Gastrocnemius medialis (tissue), 4 donors: ENCODE measurements around the gene ZNF30. TPM values are rescaled to one million over a fixed set of nuclear protein-coding genes. Genes with fewer than 3 reads are reported as not detected.
"Not testable (repeated sequence)": the region's sequence is repeated elsewhere in the genome, so short reads cannot be mapped to it uniquely, and the experiment has no call there.

ENCODE experiments used
- ATAC-seq, 2 donors: fragments of 150-250 bp; one replicate each; pipeline ENCODE4 v1.9.1; 2016
- DNase-seq, 2 donors: peaks; one replicate each; pipeline ENCODE4 v3.0.0-alpha.2; 2019
- H3K27ac ChIP-seq, 4 donors: fragments of 200-600 bp; sonication (generic); 1 replicate in 1 of 4; 2 replicates in 3 of 4; pipeline ENCODE4 v1.5.1; 2016 to 2018; ENCODE audit warnings: mild to moderate bottlenecking in 2 of 4, moderate library complexity in 1 of 4
- H3K27me3 ChIP-seq, 3 donors: fragments of 200-600 bp; sonication (generic) in 2 of 3; 1 replicate in 1 of 3; 2 replicates in 2 of 3; pipeline versions ENCODE4 v1.5.1 to v1.6.0; 2016 to 2019; ENCODE audit warnings: mild to moderate bottlenecking in 1 of 3, moderate library complexity in 1 of 3
- H3K36me3 ChIP-seq, 2 donors: fragments of 200-600 bp; sonication (generic) in 1 of 2; one replicate each; pipeline ENCODE4 v1.5.1; 2017 to 2018
- H3K4me1 ChIP-seq, 2 donors: fragments of 200-600 bp; sonication (generic) in 1 of 2; one replicate each; pipeline ENCODE4 v1.5.1; 2016 to 2017; ENCODE audit warnings: mild to moderate bottlenecking in 2 of 2
- H3K4me3 ChIP-seq, 4 donors: fragments of 200-600 bp; sonication (generic) in 3 of 4; 1 replicate in 1 of 4; 2 replicates in 3 of 4; pipeline ENCODE4 v1.5.1; 2016 to 2019; ENCODE audit warnings: mild to moderate bottlenecking in 2 of 4
- H3K9me3 ChIP-seq, 3 donors: fragments of 200-600 bp; sonication (generic) in 2 of 3; 1 replicate in 1 of 3; 2 replicates in 2 of 3; pipeline ENCODE4 v1.5.1; 2016 to 2019
- POLR2A ChIP-seq, 2 donors: fragments of 450-650 bp; IDR thresholded peaks; one replicate each; pipeline ENCODE4 v1.6.1; 2017; ENCODE audit warnings: antibody characterized with exemption in 2 of 2, mild to moderate bottlenecking in 2 of 2, moderate library complexity in 2 of 2
- in situ Hi-C, 4 donors: fragments of 200-750 bp; cut with MboI; loops; one replicate each; pipeline versions ENCODE4 v1.15.0 to v1.8.0; 2017; ENCODE audit warnings: low sequenced_read_pairs in 4 of 4
- intact Hi-C: fragments of 100-400 bp; cut with DNase I; formaldehyde crosslinking; loops from one replicate; pipeline ENCODE4 v1.15.1; 2023; ENCODE audit warnings: low total_unique reads
- total RNA-seq, 4 donors: library from RNA; depleted of rRNA; stranded (reverse); fragments of >200 nt; gene quantifications; one replicate each; pipeline versions ENCODE4 v1.1.0 to v1.2.3, GENCODE V29; 2016
- TF ChIP-seq, protein P1 (sequence below), 5 experiments: fragments of 450-650 bp in 3 of 5; fragments of 200-600 bp in 2 of 5; sonication (generic) in 2 of 5; IDR thresholded peaks in 4 of 5; conservative IDR thresholded peaks in 1 of 5; 1 replicate in 4 of 5; 2 replicates in 1 of 5; pipeline ENCODE4 v1.5.1; 2016 to 2019; ENCODE audit warnings: antibody characterized with exemption in 5 of 5, mild to moderate bottlenecking in 3 of 5, moderate library complexity in 3 of 5

The ZNF30 gene
- total RNA-seq, 4 donors from 2014 or later, result 0.66 to 2.3 (median 0.92) TPM

- Histone ChIP-seq H3K27ac (no peak overlapping the region), H3K4me1 (peaks cover 15 to 18% of the 10 kb centered on the region in 2 donors), H3K36me3 (peaks cover 0 to 16% of the 10 kb centered on the region in 2 donors), H3K4me3 (peak overlapping the region in 2 of 4 donors; percentile 85 to 88), H3K27me3 (no peaks in the 10 kb centered on the region), H3K9me3 (peaks cover 0 to 10% (median 4%) of the 10 kb centered on the region in 3 donors)
- DNase-seq (no peak), ATAC-seq (no peak)
- in situ Hi-C loops, result no loop called here
- intact Hi-C loops, result loop anchor here (5.0 kb wide), 1 partner anchor 37 kb away; the partner anchor contains the start of gene ZNF30
- TF ChIP-seq, protein P1, sequence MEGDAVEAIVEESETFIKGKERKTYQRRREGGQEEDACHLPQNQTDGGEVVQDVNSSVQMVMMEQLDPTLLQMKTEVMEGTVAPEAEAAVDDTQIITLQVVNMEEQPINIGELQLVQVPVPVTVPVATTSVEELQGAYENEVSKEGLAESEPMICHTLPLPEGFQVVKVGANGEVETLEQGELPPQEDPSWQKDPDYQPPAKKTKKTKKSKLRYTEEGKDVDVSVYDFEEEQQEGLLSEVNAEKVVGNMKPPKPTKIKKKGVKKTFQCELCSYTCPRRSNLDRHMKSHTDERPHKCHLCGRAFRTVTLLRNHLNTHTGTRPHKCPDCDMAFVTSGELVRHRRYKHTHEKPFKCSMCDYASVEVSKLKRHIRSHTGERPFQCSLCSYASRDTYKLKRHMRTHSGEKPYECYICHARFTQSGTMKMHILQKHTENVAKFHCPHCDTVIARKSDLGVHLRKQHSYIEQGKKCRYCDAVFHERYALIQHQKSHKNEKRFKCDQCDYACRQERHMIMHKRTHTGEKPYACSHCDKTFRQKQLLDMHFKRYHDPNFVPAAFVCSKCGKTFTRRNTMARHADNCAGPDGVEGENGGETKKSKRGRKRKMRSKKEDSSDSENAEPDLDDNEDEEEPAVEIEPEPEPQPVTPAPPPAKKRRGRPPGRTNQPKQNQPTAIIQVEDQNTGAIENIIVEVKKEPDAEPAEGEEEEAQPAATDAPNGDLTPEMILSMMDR (IDR thresholded peaks at IDR 0.05 in 4 of 5, conservative IDR thresholded peaks at IDR 0.05 in 1 of 5), result no peak
- no peak for TF ChIP-seq POLR2A (IDR thresholded peaks at IDR 0.05)
Measured at GRCh38 chr19:34964598-34964997, 37.9 kb downstream of the ZNF30 start.

DNA sequence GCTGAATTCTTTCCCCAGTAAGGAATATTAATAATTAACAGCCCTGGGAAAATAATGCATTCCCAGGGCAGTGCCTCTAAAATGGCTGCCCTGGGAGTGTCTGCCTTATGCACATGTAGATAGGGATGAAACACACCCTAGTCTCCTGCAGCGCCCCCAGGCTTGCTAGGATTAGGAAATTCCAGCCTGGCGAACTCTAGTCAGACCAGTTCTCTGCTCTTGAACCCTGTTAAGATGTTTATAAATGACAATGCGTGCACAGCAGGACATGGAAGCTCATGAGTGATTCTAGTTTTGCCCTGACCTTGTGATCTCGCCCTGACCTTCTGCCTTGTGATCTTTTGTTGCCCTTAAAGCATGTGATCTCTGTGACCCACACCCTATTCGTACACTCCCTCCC, 38.8 kb downstream of the ZNF30 start:
- H3K9me3 ChIP-seq, H3K27ac ChIP-seq, intact Hi-C loops, H3K36me3 ChIP-seq, H3K4me3 ChIP-seq, ATAC-seq, in situ Hi-C loops, H3K27me3 ChIP-seq, DNase-seq: not testable (repeated sequence)
- H3K4me1 ChIP-seq, result peaks cover 15 to 18% of the 10 kb centered on the region in 2 donors

DNA sequence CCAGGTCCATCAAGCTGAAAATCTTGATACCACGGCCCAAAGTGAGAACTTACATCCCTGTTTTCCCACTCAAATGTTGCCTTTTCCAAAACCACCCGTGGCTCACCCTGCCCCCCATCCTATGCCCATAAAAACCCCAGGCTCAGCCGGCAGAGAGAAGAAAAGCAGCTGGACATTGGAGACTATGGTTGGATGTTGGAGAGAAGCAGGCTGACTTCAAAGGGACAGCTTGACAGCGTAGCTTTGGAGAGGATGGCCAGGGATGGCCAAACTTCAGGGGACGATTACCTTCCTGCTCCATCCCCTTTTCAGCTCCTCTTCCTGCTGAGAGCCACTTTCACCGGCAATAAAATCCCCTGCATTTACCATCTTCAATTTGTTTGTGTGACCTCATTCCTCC, 40.8 kb downstream of the ZNF30 start:
- Histone ChIP-seq H3K4me1 (peaks cover 9 to 14% of the 10 kb centered on the region in 2 donors), H3K9me3 (no peaks in the 10 kb centered on the region), H3K4me3 (no peak overlapping the region), H3K36me3 (no peaks in the 10 kb centered on the region), H3K27ac (no peak overlapping the region), H3K27me3 (no peaks in the 10 kb centered on the region)
- no peak for DNase-seq
- ATAC-seq, result no peak
- TF ChIP-seq, protein P1 (IDR thresholded peaks at IDR 0.05 in 4 of 5, conservative IDR thresholded peaks at IDR 0.05 in 1 of 5), result no peak
- in situ Hi-C loops, result no loop called here
- intact Hi-C loops, result no loop called here

DNA sequence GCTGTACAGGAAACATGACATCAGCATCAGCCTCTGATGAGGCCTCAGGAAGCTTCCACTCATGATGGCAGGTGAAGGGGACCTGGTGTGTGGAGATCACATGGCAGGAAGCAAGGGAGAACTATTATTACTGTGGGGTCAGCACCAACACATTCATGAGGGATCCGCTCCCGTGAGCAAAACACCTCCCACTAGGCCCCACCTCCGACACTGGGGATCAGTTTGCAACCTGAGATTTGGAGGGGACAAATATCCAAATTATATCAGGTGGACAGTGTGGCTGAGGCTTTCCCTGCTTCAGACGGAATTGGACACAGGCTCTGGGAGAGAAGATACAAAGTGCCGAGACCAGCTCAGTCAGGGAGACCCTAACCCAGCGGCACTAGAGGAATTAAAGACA, 43.0 kb downstream of the ZNF30 start:
- Histone ChIP-seq H3K9me3 (no peaks in the 10 kb centered on the region), H3K27ac (no peak overlapping the region), H3K36me3 (no peaks in the 10 kb centered on the region), H3K27me3 (no peaks in the 10 kb centered on the region), H3K4me3 (no peak overlapping the region), H3K4me1 (peaks cover 3 to 7% of the 10 kb centered on the region in 2 donors)
- TF ChIP-seq, protein P1 (IDR thresholded peaks at IDR 0.05 in 4 of 5, conservative IDR thresholded peaks at IDR 0.05 in 1 of 5), result no peak
- no peak for TF ChIP-seq POLR2A (IDR thresholded peaks at IDR 0.05)
- ATAC-seq, result no peak
- intact Hi-C loops, result loop anchor here (5.0 kb wide), 1 partner anchor 173 kb away; the partner anchor contains the start of gene FXYD7
- no peak for DNase-seq
- in situ Hi-C loops, result loop anchor here in 2 of 4 donors (5.0 to 10.0 kb wide), 2 partner anchors 48 to 115 kb away; no protein-coding TSS in a partner anchor

DNA sequence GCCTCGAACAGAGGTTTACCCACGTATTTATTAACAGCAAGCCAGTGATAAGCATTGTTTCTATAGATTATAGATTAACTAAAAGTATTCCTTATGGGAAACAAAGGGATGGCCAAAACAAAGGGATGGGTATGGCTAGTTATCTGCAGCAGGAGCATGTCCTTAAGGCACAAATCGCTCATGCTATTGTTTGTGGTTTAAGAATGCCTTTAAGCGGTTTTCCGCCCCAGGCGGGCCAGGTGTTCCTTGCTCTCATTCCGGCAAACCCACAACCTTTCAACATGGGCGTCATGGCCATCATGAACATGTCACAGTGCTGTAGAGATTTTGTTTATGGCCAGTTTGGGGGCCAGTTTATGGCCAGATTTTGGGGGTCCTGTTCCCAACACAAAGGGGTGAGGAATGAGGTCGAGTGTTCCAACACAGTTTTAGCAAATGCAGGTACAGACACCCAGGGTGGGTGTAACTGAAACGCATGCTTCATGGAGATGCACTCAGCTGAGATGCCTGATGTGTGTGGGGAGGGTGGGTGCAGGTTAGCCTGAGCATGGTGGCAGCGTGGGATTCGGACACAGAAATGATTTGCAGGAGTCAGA, 43.6 kb downstream of the ZNF30 start:
- not testable (repeated sequence) for H3K27ac ChIP-seq, H3K27me3 ChIP-seq, H3K36me3 ChIP-seq, H3K9me3 ChIP-seq, H3K4me1 ChIP-seq, H3K4me3 ChIP-seq, ATAC-seq, DNase-seq
- intact Hi-C loops (loop anchor here (5.0 kb wide), 1 partner anchor 172 kb away; the partner anchor contains the start of gene FXYD7), in situ Hi-C loops (loop anchor here in 2 of 4 donors (5.0 to 10.0 kb wide), 2 partner anchors 47 to 115 kb away; no protein-coding TSS in a partner anchor)
